Stomach (tissue), 9 donors: ENCODE measurements around the gene ECI1. TPM values are rescaled to one million over a fixed set of nuclear protein-coding genes. Genes with fewer than 3 reads are reported as not detected.

ENCODE experiments used
- DNase-seq, 2 donors: peaks; one replicate each; pipeline versions ENCODE4 v3.0.0 to v3.0.0-alpha.2; 2013 to 2019
- H3K27ac ChIP-seq, 5 donors: fragments of 200-600 bp in 4 of 5; sonication (generic) in 4 of 5; one replicate each; pipeline ENCODE4 v1.5.1; 2013 to 2019; ENCODE audit warnings: mild to moderate bottlenecking in 1 of 5, moderate library complexity in 1 of 5
- H3K27me3 ChIP-seq, 3 donors: fragments of 200-600 bp; sonication (generic); one replicate each; pipeline ENCODE4 v1.5.1; 2017 to 2019; ENCODE audit warnings: mixed run types in 1 of 3
- H3K36me3 ChIP-seq, 4 donors: fragments of 200-600 bp; sonication (generic); 1 replicate in 3 of 4; 2 replicates in 1 of 4; pipeline ENCODE4 v1.5.1; 2016 to 2019
- H3K4me1 ChIP-seq, 4 donors: fragments of 200-600 bp; sonication (generic); one replicate each; pipeline ENCODE4 v1.5.1; 2016 to 2019
- H3K4me3 ChIP-seq, 4 donors: fragments of 200-600 bp; sonication (generic) in 3 of 4; one replicate each; pipeline ENCODE4 v1.5.1; 2016 to 2019; ENCODE audit warnings: mild to moderate bottlenecking in 1 of 4
- H3K9me3 ChIP-seq, 4 donors: fragments of 200-600 bp; sonication (generic); one replicate each; pipeline ENCODE4 v1.5.1; 2016 to 2019
- EP300 ChIP-seq: sonication (generic); formaldehyde crosslinking; IDR thresholded peaks from one replicate; pipeline ENCODE4 v1.6.1; 2017; ENCODE audit warnings: antibody characterized with exemption
- POLR2A ChIP-seq, 4 donors: fragments of 450-650 bp; IDR thresholded peaks; one replicate each; pipeline ENCODE4 v1.6.1; 2016; ENCODE audit warnings: antibody characterized with exemption in 4 of 4, control low read depth in 2 of 4, mild to moderate bottlenecking in 1 of 4, moderate library complexity in 1 of 4
- POLR2AphosphoS5 ChIP-seq, 3 donors: sonication (generic); formaldehyde crosslinking; IDR thresholded peaks; one replicate each; pipeline ENCODE4 v1.6.1; 2016; ENCODE audit warnings: antibody characterized with exemption in 3 of 3
- WGBS, 5 donors: extraction: QIAGEN DNeasy Blood & Tissue Kit in 3 of 5; methylation state at CpG; one replicate each; pipeline versions ENCODE4 v1.1.5 to v1.1.7; 2013 to 2018; 5-methylcytosine and 5-hydroxymethylcytosine counted together
- intact Hi-C: fragments of 100-400 bp; cut with DNase I; formaldehyde crosslinking; loops from one replicate; pipeline ENCODE4 v1.15.1; 2023; ENCODE audit warnings: low total_unique reads
- polyA plus RNA-seq, 3 donors: library from polyadenylated mRNA; stranded (reverse); fragments of 200-250 nt; gene quantifications; one replicate each; pipeline ENCODE4 v1.2.3, GENCODE V29; 2013
- total RNA-seq, 5 donors: library from RNA; depleted of rRNA; stranded (reverse); fragments of >200 nt; gene quantifications; one replicate each; pipeline versions ENCODE4 v1.1.0 to v1.2.3, GENCODE V29; 2014 to 2016
- TF ChIP-seq, protein P1 (sequence below), 7 experiments: fragments of 450-650 bp in 4 of 7; fragments of 200-600 bp in 3 of 7; sonication (generic) in 3 of 7; IDR thresholded peaks; one replicate each; pipeline ENCODE4 v1.5.1; 2016 to 2019; ENCODE audit warnings: antibody characterized with exemption in 7 of 7, control low read depth in 2 of 7, mild to moderate bottlenecking in 1 of 7
- donor health status: healthy with polysubstance abuse.
- donor health status: Bipolar disorder and iron deficiency.
- donor health status: healthy.

ECI1 gene
- total and polyA plus RNA-seq, 8 donors, result 20.4 to 234 (median 107) TPM

DNA sequence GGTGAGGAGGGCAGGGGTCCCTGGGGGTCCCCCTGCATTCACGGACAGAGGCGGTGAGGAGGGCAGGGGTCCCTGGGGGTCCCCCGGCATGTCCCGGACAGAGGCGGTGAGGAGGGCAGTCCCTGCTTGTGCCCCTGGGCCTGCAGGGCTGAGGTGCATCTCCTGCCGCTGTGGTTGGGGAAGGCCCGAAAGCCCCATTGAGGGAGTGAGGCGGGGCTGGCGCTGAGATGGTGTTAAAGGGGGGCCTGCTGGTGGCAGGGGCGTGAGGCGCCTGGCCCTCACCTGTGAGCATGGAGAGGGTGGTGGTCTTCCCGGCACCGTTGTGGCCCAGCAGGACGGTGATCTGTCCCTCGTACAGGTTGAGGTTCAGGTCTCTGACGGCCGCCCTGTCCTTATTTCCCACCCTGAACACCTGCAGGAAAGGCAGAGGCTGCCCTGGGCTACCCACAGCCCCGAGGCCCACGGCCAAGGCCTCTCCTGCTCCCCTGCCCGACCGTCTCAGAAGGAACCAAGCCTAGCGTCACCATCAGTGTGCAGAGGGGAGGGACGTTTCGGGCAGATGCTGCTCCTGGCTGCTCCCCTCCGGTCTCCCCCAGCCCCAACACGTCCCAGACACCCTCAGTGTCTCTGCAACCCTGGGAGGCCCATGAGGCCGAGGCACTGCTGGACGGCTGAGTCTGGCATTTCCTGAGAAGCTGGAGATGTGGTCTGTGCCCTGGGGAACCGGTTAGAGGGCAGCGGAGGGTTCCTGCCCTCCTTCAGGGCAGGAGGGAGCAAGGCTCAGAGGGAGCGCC lies 47.9 kb upstream of the ECI1 start:
- peaks cover 0 to 62% (median 32%) of the 10 kb centered on the region in 4 donors for H3K36me3 ChIP-seq
- H3K27ac ChIP-seq, result no peak overlapping the region
- intact Hi-C loops, result no loop called here
- H3K27me3 ChIP-seq, result no peaks in the 10 kb centered on the region
- no peak for DNase-seq
- TF ChIP-seq POLR2A (IDR thresholded peaks at IDR 0.05) (no peak), POLR2AphosphoS5 (IDR thresholded peaks at IDR 0.05) (no peak), EP300 (no peak)
- TF ChIP-seq, protein P1, sequence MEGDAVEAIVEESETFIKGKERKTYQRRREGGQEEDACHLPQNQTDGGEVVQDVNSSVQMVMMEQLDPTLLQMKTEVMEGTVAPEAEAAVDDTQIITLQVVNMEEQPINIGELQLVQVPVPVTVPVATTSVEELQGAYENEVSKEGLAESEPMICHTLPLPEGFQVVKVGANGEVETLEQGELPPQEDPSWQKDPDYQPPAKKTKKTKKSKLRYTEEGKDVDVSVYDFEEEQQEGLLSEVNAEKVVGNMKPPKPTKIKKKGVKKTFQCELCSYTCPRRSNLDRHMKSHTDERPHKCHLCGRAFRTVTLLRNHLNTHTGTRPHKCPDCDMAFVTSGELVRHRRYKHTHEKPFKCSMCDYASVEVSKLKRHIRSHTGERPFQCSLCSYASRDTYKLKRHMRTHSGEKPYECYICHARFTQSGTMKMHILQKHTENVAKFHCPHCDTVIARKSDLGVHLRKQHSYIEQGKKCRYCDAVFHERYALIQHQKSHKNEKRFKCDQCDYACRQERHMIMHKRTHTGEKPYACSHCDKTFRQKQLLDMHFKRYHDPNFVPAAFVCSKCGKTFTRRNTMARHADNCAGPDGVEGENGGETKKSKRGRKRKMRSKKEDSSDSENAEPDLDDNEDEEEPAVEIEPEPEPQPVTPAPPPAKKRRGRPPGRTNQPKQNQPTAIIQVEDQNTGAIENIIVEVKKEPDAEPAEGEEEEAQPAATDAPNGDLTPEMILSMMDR (IDR thresholded peaks at IDR 0.05), result no peak
- no peaks in the 10 kb centered on the region for H3K9me3 ChIP-seq
- WGBS, 5 donors, result 82 to 89% (median 85%) methylated on average over 24 to 31 of the region's 31 CpGs
- H3K4me3 ChIP-seq, result no peak overlapping the region
- no peaks in the 10 kb centered on the region for H3K4me1 ChIP-seq

DNA sequence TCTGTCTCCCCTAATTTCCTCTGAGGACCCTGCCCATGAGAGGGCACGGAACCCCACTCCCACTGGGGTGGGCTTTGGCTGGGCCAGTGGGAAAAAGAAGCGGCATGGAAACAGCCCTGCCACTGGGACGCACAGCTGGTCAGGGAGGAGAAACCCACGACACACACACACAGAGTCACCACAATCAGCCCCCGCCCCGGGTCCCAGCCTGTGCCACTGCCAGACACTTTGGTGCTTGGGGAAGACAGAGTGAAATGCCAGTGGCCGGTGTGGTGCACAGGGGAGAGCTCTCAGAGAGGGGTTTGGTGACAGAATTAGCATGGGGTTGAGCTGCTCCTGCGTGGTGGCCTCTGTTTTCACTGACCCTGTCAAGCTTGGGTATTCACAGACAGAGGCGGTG lies 47.2 kb upstream of the ECI1 start:
- Histone ChIP-seq H3K4me1 (no peaks in the 10 kb centered on the region), H3K9me3 (no peaks in the 10 kb centered on the region), H3K27me3 (no peaks in the 10 kb centered on the region), H3K4me3 (no peak overlapping the region), H3K27ac (no peak overlapping the region), H3K36me3 (peaks cover 0 to 62% (median 28%) of the 10 kb centered on the region in 4 donors)
- TF ChIP-seq, protein P1 (IDR thresholded peaks at IDR 0.05), result no peak
- no peak for TF ChIP-seq POLR2AphosphoS5 (IDR thresholded peaks at IDR 0.05)
- no peak for TF ChIP-seq EP300
- TF ChIP-seq POLR2A (IDR thresholded peaks at IDR 0.05), result no peak
- intact Hi-C loops, result no loop called here
- 88 to 98% (median 90%) methylated on average over 8 to 9 of the region's 9 CpGs for WGBS, 5 donors
- no peak for DNase-seq

DNA sequence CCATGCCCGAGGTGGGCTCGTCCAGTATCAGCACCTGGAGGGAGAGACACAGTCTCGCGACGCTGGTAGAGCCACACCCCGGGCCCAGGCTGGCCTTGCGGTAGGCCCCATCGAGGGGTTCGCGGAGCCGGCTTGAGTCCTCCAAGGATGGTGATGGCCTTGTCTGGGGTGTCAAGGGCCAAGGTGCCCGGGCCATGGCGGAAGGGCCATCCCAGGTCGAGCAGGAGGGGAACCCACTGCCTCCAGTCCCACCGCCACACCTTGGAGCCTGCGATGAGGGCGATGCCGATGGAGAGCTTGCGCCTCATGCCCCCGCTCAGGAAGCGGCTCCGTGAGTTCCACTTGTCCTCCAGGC lies 46.1 kb upstream of the ECI1 start:
- Histone ChIP-seq H3K9me3 (no peaks in the 10 kb centered on the region), H3K4me1 (no peaks in the 10 kb centered on the region), H3K4me3 (no peak overlapping the region), H3K27ac (no peak overlapping the region), H3K36me3 (peaks cover 0 to 70% (median 25%) of the 10 kb centered on the region in 4 donors), H3K27me3 (no peaks in the 10 kb centered on the region)
- intact Hi-C loops, result no loop called here
- 95 to 99% (median 97%) methylated on average over 8 to 22 of the region's 22 CpGs for WGBS, 5 donors
- TF ChIP-seq POLR2A (IDR thresholded peaks at IDR 0.05) (no peak), EP300 (no peak), POLR2AphosphoS5 (IDR thresholded peaks at IDR 0.05) (no peak)
- TF ChIP-seq, protein P1 (IDR thresholded peaks at IDR 0.05), result no peak
- DNase-seq, result no peak

DNA sequence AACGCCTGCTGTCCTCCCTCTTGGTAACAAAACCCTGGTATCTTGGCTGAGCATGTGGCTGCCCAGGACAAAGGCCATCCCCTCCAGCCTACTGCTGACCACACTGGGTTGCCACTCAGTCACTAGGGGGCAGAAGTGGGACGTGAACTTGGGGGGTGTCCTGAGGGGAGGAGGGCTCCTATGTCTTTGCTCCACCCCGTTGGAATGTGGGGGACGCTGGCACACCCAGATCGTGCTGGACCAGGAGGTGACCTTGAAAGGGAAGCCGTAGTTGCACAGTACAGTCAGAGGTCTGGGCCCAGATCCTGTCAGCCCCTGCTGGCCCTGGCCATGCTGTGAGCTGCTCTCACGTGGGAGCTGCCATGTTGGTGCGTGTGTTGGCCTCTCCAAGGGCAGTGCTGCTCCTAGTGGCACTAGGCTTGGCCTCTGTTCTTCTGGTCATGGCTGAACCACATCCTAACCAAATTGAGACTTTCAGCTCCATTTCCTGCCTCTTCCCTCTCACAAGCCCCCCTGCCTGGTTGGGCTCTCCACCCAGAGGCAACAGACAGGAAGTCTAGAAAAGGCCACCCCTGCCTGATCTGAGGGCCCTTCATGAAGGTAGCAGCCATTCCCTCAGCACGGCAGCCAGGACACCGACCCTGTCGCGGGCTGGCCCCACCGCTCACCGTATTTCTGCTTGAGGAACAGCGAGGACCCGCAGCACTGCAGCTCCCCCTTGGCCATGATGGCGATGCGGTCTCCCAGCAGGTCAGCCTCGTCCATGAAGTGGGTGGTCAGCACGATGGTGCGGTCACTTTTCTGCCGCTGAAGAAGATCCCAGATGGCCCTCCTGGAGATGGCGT lies 45.5 kb upstream of the ECI1 start:
- intact Hi-C loops, result no loop called here
- no peaks in the 10 kb centered on the region for H3K9me3 ChIP-seq

More for the DNA sequence above, 45.5 kb upstream of the ECI1 start:
- peak; percentile 47 to 51 for DNase-seq
- 69 to 80% (median 76%) methylated on average over 17 to 23 of the region's 23 CpGs for WGBS, 5 donors
- TF ChIP-seq, protein P1 (IDR thresholded peaks at IDR 0.05), result peak in 4 of 7 experiments; percentile 16 to 41 (median 30)
- TF ChIP-seq POLR2A (IDR thresholded peaks at IDR 0.05), result no peak
- TF ChIP-seq EP300, result no peak
- no peak for TF ChIP-seq POLR2AphosphoS5 (IDR thresholded peaks at IDR 0.05)
- Histone ChIP-seq H3K36me3 (peaks cover 0 to 75% (median 31%) of the 10 kb centered on the region in 4 donors), H3K4me1 (no peaks in the 10 kb centered on the region), H3K27ac (no peak overlapping the region), H3K4me3 (no peak overlapping the region), H3K27me3 (no peaks in the 10 kb centered on the region)
